ENCODE results near the gene FBXO38.
"Not testable (repeated sequence)": the region's sequence is repeated elsewhere in the genome, so short reads cannot be mapped to it uniquely, and the experiment has no call there.

FBXO38 gene

DNA sequence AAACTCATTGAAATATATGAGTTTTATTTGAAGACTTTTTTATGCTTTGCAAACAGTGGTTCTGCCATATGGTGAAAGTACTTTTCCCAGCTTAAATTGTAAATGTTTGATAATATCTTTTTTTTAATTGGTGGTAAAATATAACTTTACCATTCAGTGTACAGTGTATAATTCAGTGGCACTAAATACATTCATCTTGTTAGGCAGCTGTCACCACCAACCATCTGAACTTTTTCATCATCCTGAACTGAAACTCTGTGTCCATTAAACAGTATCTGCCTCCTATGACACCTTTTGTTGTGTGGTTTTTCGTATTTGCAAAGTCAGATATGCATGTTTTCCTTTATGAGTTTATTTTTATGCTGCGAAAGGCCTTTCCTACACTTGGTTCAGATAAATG lies 45.1 kb downstream of the FBXO38 start:
- DNase-seq = no peak

DNA sequence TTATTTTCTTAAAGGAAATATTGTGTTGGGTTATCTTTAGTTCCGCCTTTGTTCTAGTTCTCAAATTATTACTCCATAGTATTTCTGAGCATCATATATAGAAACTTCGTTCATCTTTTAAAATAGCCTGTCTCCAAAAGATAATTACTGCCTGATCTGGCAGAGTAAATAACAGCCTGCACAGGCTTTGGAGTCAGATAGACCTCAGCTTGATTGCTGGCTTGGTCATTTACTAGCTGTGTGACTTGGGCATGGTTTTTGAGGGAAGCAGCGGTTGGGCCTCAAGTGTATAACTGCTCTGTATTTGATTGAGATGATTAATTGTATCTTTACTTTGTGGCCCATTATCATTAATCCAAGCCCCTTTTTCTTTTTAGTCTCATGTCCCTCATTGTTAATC lies 50.1 kb downstream of the FBXO38 start:
- DNase-seq = no peak

DNA sequence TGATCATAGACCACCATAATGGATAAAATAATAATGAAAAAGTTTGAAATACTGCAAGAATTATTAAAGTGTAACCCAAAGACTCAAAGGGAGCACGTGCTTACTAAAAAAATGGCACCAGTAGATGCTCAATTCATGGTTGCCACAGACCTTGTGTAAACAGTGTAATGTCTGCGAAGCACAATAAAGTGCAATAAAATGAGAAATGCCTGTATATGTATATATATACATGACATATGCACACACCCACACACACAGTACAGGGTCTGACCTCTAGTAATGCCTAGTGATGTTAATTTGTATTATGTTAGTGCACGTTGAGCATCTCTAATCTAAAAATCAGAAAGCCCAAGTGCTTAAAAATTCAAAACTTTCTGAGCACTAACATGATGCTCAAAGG lies 52.3 kb downstream of the FBXO38 start:
- DNase-seq = no peak

DNA sequence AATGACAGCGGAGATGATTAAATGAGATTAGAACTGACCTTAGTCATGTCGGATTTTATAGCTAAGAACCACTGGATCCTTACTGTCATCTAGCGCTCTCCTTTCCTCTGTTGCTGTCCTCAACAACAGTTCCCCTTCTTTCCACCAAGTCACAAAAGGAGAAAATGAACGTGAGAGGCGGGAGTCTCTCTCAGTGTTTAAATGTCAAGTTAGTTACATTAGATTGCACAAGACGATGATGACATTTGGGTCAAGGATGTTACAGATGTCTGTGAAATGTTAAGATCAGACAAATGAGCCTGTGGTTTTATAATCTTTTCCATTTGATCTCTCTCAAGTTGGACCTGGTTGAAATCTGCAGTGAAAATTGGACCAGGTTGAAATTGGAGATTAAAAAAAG lies 53.5 kb downstream of the FBXO38 start:
- no peak for DNase-seq

DNA sequence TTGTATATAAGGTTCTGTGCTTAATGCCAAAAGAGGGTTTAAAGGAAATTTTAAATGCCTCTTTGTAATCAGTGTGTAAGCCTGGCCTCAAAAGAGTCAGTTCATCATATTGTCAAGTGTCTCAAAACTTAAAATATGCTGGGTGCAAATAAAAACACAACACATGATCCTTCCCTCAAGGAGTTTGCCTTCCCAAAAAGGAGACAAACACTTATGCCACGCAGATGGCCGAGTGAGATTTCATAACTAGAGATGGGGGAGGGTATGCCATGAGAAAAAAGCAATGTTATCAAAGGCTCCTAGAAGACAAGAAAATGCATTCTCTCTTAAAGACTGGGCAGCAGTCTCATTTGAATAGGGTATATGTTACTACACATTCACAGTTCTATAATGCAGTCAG lies 55.2 kb downstream of the FBXO38 start:
- DNase-seq = no peak

DNA sequence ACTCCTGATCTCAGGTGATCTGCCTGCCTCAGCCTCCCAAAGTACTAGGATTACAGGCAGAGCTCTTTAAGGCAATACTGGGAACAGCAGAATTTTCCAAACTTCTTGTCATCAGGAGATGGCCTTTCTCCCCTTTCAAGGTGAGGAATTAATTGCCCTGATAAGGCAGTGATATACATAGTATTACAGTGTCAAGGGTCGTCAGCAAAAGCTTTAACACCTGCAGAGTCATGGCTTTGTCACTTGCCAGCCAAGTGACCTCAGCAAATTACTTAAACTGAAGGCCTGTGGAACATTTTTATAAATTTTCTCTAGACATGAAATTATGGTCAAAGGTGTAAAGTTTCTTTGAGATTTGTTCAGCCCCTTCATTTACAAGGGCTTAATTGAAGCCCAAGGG lies 59.5 kb downstream of the FBXO38 start:
- no peak for DNase-seq

DNA sequence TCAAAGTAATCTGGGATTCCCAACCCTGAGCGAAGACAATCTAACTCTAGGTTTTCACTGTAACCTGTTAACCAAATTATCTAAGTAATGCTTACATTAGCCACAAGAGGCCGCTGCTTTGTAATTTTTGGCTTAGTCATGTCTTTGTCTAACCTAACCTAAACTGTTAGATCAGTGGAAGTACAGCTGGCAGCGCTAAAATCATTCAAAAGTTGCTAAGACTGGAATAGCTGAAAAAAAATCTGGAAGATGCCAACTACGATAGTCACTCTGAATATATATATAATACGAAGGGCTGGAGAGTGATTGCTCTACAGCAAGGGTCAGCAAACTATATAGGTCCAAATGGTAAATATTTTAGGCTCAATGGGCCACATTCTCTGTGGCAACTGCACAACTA lies 60.2 kb downstream of the FBXO38 start:
- DNase-seq = peak; percentile 40

DNA sequence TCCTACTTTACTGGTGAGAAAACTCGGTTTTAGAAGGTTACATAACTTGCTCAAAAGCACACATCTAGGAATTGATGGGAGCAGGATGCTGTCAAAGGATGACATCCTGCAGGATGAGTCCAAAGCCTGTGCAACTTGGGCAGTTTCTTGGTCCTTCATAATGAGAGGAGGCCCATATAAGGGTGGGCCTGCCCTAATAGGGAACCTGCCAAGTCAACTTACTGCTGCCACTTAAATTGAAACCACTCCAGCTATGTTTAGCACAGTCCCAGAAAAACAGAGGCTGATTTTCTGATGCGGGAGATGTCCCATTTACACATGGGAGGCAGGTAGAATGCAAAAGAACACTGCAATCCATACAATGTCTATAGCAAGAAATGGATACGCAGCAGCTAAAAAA lies 61.8 kb downstream of the FBXO38 start:
- DNase-seq = no peak

DNA sequence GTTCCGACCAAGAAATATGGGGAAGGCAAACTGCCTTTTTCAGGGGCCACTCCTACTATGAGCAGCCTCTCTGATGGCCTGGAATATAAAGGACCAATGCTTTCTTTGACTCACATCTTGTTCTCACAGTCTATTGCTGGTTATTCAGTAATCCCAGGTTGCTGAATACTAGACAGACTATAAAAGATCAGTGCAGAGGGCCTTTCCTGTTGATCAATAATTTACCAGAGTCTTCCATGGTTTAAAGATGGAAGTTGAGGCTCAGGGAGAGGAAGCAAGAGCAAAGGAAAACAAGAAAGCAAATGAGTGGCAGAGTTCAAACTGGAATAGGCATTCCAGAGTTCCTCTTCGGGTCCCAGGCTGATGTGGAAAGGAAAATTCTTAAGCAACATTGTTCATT lies 62.9 kb downstream of the FBXO38 start:
- DNase-seq = no peak

DNA sequence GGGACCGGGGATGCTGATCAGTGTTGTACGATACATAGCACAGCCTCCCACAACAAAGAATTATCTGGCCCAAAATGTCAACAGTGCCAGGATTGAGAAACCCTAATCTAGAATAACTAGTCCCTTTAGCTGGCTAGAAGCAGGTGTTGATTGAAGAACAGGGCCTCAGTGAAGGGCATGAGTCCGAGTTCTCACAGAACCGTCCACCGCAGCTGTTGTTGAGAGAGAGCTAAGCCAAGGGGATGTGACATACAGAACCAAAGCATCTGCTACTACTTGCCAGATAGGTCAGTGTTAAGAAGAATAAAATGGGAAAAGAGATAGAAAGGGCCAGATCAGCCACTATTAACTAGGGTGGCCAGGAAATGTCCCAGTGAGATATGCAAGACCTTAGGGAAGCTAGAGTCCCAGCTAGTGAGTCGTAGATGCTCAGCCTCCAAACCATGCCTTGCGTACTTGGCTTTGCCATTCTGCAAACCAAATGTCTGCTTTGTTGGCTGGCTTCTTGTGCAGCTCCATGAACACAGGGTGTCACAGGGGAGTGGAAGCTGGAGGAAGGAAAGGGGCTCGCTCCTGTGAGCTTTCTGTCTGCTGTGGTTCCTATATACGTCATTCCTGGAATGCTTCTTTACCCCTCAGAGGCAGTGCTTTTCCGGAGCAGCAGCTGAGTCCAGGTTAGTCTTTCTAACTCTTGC lies 68.9 kb downstream of the FBXO38 start:
- no peak for DNase-seq

DNA sequence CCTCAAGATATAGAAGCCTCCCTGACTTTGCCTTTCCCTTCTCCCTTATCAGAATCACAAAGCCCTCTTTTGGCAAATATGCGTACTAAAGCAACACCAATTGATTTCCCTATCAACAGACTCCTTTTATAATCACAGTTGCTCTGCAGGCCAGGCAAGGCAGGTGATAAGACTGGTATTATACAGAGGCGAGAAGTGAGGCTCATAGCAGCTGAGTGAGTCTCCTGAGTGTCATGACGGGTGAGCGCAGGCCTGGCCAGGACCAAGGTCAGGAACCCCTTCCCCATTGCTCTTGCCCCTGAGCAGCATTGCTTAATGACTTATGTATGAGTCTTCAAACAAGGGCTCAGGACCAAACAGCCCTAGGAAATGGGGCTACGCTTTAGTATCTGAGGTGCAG lies 70.8 kb downstream of the FBXO38 start:
- DNase-seq = no peak

DNA sequence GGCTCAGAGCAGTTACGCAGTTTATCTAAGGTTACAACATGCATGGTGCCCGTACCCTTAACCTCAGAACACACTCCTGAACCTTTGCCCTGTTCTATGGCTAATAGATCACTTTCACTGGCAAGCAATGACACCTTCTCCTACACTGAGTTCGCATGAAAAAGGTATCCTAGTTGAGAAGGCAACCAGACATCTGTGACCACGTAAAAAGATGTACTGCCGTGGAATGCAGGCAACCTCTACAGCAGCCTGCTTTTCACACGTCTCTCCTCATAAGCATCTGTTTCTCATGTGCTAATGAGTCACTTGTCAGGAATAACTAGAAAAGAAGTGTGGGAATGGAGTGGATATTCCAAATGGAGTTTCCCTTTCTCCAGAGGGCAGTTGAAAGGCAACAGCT lies 71.4 kb downstream of the FBXO38 start:
- no peak for DNase-seq

DNA sequence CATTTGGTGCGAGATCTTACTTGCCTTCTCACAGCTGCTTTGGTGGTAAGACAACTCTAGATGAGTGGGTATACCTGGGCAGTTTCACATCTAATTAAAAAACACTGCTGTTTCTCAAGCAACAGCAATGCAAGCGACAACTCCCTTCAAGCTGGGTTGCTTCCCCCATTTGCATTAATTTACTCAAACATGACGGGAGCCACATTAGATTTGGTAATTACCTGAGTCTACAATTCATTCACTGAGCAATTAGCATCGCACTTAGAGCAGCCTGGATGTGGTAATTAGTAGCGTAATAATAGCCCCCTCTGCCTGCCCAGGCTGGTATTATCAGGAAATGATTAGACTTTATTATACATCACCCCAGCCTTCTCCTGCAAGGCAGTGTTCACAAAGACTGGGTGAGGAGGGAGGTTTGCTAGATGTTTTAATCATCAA lies 73.4 kb downstream of the FBXO38 start:
- DNase-seq = peak; percentile 16

DNA sequence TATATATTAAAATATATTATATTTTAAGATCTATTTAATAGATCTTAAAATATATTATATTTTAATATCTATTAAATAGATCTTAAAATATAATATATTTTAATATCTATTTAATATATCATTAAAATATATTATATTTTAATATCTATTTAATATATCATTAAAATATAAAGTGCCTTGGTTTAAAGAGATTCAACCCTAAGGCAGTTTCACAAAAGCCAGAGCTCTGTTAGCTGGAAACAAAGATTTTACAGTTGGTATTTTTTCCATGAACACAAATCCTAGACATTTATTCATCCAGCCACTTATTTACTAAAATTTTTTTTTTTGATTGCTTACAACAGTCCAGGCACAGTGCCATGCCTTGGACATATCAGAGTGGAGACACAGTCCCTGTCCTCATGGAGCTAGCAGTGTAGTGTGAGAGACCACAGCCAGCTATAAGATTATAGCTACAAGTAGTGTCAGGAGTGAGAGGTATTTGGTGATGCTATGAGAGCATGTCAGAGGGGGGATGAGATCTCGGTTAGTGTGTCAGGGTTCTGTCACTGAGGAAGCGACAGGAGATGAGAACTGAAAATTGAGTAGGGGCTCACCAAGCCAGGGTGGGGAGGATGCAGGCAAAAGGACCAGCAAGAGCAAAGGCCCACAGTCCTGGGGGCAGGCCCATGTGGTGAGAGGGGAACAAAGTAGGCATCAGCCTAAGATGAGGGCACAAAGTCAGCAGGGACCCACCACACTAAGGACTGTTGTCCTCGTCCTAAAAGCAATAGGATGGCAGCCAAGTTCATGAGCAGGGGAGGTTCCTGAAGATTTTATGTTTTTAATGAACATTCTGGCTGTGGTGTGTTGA lies 74.5 kb downstream of the FBXO38 start:
- no peak for DNase-seq

DNA sequence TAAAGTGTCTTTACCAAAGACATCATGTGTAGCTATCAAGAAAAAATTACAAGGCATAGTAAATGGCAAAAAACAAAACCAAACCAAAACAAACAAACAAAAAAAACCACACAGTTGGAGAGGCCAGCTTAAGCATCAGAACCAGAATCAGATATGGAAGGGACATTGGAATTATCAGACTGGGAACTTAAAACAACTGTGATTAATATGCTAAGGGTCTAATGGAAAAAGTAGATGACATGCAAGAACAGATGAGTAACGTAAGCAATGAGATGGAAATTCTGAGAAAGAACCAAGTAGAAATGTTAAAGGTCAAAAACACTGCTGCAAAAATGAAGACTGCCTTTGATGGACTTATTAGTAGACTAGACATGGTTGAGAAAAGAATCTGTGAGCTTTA lies 75.9 kb downstream of the FBXO38 start:
- no peak for DNase-seq

DNA sequence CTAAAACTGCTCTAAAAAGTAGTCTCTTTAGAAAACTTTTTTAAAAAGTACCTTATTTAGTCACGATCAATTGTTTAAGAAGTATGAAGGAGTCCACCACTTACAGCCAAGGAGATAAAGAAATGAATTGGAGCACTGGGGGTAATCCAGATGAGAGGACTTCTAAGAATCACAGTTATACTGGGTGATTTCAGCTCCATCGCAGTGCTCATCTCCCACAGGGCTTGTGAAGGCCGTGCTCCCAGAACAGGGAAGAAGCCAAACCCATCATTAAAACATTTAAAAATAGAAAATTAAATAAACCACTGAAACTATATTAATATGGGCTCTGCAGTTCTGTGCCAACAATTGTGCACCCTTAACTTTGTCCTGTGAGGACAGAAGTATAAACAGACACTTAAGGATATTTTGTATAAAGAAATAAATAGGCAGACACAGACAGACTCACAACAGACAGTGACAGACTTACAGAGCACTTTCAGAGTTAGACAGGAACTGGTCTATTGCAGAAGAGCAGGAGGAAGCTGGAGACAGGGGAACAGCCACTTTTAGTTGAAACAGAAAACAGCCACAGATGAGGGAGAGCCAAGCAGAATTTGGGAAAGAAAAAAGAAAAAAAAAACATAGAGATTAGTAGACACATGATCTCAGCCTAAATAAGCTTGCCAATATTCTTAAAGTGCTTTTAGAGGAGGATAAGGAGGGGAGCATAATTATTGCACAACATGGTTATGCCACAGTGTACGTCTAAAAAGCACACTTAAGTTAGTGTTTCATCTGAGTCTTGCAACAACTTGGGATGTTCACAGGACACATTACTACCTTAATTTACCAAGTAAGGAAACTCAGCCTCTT lies 81.8 kb downstream of the FBXO38 start:
- DNase-seq = no peak

DNA sequence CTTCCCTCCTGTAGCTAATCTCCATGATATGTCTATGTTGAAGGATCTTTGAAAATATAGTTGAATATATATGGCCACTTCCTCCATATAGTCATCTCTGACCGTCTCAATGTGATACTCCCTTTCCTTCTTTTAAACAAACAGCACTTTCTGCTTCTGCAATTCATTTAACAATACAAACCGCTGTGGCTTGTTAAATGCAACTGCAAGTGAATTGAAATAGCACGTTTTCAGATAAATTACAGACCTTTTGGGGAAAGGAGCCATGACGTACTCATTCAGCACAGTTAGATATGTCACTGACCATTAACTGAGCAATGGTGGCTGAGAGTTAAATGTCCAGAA lies 82.5 kb downstream of the FBXO38 start:
- no peak for DNase-seq

DNA sequence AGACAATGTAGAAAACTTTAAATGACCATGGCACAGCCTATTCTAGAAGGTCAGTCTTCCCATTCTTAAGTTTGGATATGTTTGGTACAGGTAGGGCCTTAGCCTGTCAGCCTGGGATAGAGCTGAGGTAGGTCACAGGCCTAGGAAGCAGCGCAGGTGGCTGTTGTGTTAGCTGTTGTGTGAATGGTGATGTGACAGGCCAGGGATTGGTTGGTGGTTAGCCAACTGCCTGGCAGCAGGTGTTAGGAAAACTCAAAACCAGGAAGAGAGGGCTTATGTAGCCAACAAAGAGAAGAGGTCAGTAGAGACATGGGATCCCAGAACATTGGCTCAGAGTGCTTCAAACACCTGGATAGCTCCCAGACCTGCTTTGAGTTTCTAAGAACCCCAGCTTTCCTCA lies 84.2 kb downstream of the FBXO38 start:
- DNase-seq = no peak

DNA sequence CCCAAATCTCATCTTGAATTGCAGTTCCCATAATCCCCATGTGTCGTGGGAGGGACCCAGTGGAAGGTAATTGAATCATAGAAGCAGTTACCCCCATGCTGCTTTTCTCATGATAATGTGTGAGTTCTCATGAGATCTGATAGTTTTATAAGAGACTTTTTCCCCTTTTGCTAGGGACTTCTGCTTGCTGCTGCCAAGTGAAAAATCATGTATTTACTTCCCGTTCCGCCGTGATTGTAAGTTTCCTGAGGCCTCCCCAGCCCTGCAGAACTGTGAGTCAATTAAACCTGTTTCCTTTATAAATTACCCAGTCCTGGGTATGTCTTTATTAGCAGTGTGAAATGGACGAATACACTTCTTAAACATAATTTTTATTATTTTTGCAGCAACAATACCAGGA lies 85.0 kb downstream of the FBXO38 start:
- not testable (repeated sequence) for DNase-seq

DNA sequence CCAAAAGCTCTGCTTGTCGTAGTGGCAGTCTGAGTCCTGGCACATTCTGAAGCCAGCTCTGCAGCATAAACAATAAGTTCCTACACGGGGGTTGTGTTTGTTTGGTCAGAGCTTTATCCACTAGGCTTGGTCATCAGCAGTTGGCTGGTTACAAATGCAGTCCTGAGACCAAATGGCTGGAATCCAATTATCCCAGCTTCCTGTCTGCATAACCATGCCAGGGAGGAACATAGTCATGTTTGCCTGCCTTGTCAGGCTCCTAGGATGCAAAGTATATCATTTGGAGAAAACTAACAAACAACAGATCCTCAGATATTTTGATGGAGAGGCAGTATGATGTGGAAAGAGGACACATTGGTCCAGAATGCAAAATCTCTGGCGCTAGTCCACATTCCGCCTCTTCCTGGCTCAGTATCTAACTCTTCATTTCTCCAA lies 85.8 kb downstream of the FBXO38 start:
- DNase-seq = no peak

DNA sequence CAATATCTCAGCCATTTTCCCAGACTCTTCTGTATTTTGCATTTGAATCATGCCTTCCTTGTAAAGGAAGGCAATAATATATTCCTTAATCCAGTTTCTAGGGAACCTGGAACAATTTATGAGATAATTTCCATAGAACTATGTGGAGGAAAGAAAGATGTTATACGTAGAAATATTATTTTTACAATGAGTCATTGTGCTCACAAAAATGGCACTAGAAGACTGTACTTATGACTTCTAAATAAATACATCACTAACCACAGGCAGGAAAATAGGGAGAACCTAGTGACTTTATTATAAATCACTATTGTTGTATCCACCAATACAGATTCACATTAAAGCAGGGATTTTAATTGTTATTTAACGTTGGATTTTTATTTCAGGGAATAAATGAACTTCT lies 87.6 kb downstream of the FBXO38 start:
- no peak for DNase-seq

DNA sequence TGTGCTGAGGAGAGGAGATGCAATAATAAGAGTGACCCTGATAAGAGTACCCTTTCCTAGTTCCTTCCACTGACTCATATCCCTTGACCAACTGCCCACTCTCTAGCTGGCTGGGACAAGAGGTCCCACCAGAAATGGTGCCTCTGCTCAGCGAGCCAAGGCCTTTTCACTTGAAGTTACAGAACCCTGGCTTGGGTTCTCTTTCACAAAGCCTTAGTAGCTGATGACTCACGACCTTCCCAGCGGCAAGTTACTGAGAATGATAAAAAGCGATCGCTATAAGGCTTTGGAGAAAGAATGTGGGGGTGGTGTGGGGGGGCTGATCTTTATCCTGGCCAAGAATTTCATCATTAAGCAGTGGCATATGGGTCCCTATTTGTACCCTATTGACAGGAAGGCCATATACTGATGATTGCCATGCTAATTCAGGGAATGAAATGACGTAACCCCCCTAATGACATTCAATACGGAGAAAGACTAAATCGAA lies 90.3 kb downstream of the FBXO38 start:
- no peak for DNase-seq

DNA sequence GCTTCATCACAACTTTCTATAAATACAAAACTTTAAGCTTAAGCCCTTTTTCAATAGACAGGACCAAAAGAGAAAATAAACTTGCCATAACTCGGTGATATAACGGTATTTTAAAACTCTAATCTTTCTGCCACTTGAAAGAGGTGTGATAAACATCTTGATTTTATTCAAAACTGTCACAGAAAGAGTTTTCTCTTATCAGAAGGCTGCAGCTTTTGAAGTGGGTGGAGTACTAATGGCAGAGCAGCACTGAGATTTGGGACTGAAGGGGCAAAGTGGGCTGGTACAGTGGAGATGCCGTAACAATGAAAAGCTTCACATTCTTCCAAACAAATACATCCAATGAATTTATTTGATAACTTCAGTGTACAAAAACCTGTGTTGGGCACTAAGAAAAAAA lies 92.5 kb downstream of the FBXO38 start:
- DNase-seq = no peak

DNA sequence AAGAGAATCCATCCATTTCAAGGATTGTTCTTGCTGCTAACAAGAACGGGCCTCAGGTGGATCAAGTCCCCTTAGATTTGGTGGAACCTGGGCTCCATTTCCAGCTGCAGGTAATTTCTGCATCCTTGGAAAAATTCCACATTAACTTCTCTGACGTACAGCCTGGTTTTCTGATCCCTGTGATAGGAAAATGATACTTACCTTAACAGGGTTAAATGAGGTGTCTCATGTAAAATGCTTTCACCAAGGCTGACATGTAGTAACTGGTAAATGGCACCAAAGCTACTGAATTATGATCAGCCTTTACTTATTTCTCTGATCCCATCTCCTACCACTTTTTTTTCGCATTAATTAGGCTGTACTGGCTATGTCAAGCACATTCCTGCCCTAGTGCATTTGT lies 93.7 kb downstream of the FBXO38 start:
- no peak for DNase-seq

Measured in activated T-cell treated with anti-CD3 and anti-CD28 coated beads for 4 hours (primary cell).